Adrenal gland (tissue), 12 donors: Measurements from ENCODE around the gene AVL9. TPM values are rescaled to one million over a fixed set of nuclear protein-coding genes. Genes with fewer than 3 reads are reported as not detected.

ENCODE experiments used
- DNase-seq, 7 donors: peaks; one replicate each; pipeline ENCODE4 v3.0.0-alpha.2; 2019 to 2020
- H3K27ac ChIP-seq, 5 donors: fragments of 200-600 bp; sonication (generic) in 4 of 5; 1 replicate in 3 of 5; 2 replicates in 2 of 5; pipeline versions ENCODE4 v1.5.1 to v1.8.0; 2016 to 2020; ENCODE audit warnings: mild to moderate bottlenecking in 1 of 5
- H3K27me3 ChIP-seq: fragments of 200-600 bp; 2 replicates; pipeline ENCODE4 v1.8.0; 2021
- H3K36me3 ChIP-seq, 2 donors: fragments of 200-600 bp; replicated peaks in 1 of 2; 1 replicate in 1 of 2; 2 replicates in 1 of 2; pipeline versions ENCODE4 v1.5.1 to v1.8.0; 2018 to 2022
- H3K4me1 ChIP-seq, 2 donors: fragments of 200-600 bp; replicated peaks in 1 of 2; 1 replicate in 1 of 2; 2 replicates in 1 of 2; pipeline versions ENCODE4 v1.5.1 to v1.8.0; 2018 to 2021
- H3K4me3 ChIP-seq, 4 donors: fragments of 200-600 bp; sonication (generic) in 3 of 4; one replicate each; pipeline ENCODE4 v1.5.1; 2016 to 2018
- H3K9me3 ChIP-seq, 3 donors: fragments of 200-600 bp; sonication (generic) in 1 of 3; replicated peaks in 1 of 3; 1 replicate in 2 of 3; 2 replicates in 1 of 3; pipeline versions ENCODE4 v1.5.1 to v1.8.0; 2016 to 2021
- POLR2A ChIP-seq, 2 donors: fragments of 450-650 bp; IDR thresholded peaks; one replicate each; pipeline ENCODE4 v1.6.1; 2017; ENCODE audit warnings: antibody characterized with exemption in 2 of 2, mild to moderate bottlenecking in 2 of 2, moderate library complexity in 1 of 2
- WGBS, 4 donors: extraction: QIAGEN DNeasy Blood & Tissue Kit in 2 of 4; methylation state at CpG; one replicate each; pipeline versions ENCODE4 v1.1.5 to v1.1.7; 2013 to 2017; 5-methylcytosine and 5-hydroxymethylcytosine counted together
- intact Hi-C, 2 donors: fragments of 100-400 bp; cut with DNase I; formaldehyde crosslinking; loops; one replicate each; pipeline versions ENCODE4 v1.14.1 to v1.15.0; 2022 to 2023
- polyA plus RNA-seq, 3 donors: library from polyadenylated mRNA; stranded (reverse); fragments of 200-250 nt in 2 of 3; fragments of 350-450 nt in 1 of 3; fragmentation: Illumina TruSeq in 1 of 3; extraction: RNeasy Lipid Tissue Mini Kit (QIAGEN cat#74804) in 1 of 3; gene quantifications; one replicate each; pipeline ENCODE4 v1.2.3, GENCODE V29; 2013 to 2014
- total RNA-seq, 9 donors: library from RNA; depleted of rRNA in 4 of 9; stranded (reverse); fragments of >200 nt in 4 of 9; fragments of 120-200 nt in 1 of 9; fragmentation: NEBNext Ultra II Directional in 1 of 9; extraction: Animal tissue kit (Norgen Biotek cat#: 25700) in 1 of 9; gene quantifications; one replicate each; pipeline versions ENCODE4 v1.1.0 to v1.2.4, GENCODE V29; 2013 to 2023
- TF ChIP-seq, protein P1 (sequence below), 6 experiments: fragments of 450-650 bp in 4 of 6; fragments of 200-600 bp in 2 of 6; sonication (generic) in 1 of 6; IDR thresholded peaks; 1 replicate in 5 of 6; 2 replicates in 1 of 6; pipeline versions ENCODE4 v1.5.1 to v1.8.0; 2016 to 2021; ENCODE audit warnings: antibody characterized with exemption in 6 of 6, mild to moderate bottlenecking in 2 of 6, moderate library complexity in 1 of 6
- donor health status: healthy with polysubstance abuse.
- donor health status: Bipolar disorder and iron deficiency.
- donor health status: DM: yes; HTN: yes; CAD: no.
- donor health status: DM: no; HTN: no; CAD: no.
- donor health status: DM: no; HTN: no; CAD: no.
- donor health status: DM: yes; HTN: yes; CAD: no.

Gene AVL9
- total and polyA plus RNA-seq, 12 donors = 8.6 to 53.9 (median 22.7) TPM

- H3K36me3 ChIP-seq = no peaks in the 10 kb centered on the region
- TF ChIP-seq, protein P1, sequence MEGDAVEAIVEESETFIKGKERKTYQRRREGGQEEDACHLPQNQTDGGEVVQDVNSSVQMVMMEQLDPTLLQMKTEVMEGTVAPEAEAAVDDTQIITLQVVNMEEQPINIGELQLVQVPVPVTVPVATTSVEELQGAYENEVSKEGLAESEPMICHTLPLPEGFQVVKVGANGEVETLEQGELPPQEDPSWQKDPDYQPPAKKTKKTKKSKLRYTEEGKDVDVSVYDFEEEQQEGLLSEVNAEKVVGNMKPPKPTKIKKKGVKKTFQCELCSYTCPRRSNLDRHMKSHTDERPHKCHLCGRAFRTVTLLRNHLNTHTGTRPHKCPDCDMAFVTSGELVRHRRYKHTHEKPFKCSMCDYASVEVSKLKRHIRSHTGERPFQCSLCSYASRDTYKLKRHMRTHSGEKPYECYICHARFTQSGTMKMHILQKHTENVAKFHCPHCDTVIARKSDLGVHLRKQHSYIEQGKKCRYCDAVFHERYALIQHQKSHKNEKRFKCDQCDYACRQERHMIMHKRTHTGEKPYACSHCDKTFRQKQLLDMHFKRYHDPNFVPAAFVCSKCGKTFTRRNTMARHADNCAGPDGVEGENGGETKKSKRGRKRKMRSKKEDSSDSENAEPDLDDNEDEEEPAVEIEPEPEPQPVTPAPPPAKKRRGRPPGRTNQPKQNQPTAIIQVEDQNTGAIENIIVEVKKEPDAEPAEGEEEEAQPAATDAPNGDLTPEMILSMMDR (IDR thresholded peaks at IDR 0.05) = no peak
- TF ChIP-seq POLR2A (IDR thresholded peaks at IDR 0.05) = no peak
- no peaks in the 10 kb centered on the region for H3K4me1 ChIP-seq
- DNase-seq = no peak
- H3K4me3 ChIP-seq = no peak overlapping the region
- no peak overlapping the region for H3K27ac ChIP-seq
- H3K27me3 ChIP-seq = no peaks in the 10 kb centered on the region
- intact Hi-C loops = loop anchor here (10.0 kb wide), 1 partner anchor 259 kb away; no protein-coding TSS in a partner anchor
- WGBS, 4 donors = 50 to 86% (median 70%) methylated on average over 1 of the region's 1 CpG
- no peaks in the 10 kb centered on the region for H3K9me3 ChIP-seq
These were observed 21.3 kb upstream of the AVL9 start for GRCh38 chr7:32474008-32474407.

GRCh38 chr7:32476816-32477648, 18.3 kb upstream of the AVL9 start:
- 55 to 73% (median 62%) methylated on average over 3 of the region's 3 CpGs for WGBS, 4 donors
- Histone ChIP-seq H3K4me1 (peaks cover 0 to 8% of the 10 kb centered on the region in 2 donors), H3K36me3 (no peaks in the 10 kb centered on the region), H3K27ac (no peak overlapping the region), H3K9me3 (no peaks in the 10 kb centered on the region), H3K27me3 (no peaks in the 10 kb centered on the region), H3K4me3 (no peak overlapping the region)
- no peak for TF ChIP-seq POLR2A (IDR thresholded peaks at IDR 0.05)
- intact Hi-C loops = loop anchor here (10.0 kb wide), 1 partner anchor 262 kb away; no protein-coding TSS in a partner anchor
- no peak for DNase-seq

DNA sequence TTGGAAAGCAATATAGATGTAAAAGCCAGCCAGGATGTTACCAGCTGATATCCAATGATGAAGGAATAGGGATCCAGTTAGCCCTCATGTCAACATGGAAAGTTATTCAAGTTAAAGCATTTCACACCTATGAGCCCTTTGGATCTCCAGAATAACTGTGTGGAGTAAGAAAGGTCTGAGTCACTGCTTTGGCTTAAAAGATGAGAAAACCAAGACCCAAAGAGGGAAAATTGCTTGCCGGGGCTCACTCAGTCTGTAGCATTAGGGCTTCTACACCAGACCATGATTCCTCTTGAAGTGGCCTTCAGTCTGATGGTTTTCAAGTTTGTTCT, 17.7 kb upstream of the AVL9 start:
- intact Hi-C loops = loop anchor here (10.0 kb wide), 1 partner anchor 263 kb away; no protein-coding TSS in a partner anchor
- 89 to 100% (median 95%) methylated on average over 1 of the region's 1 CpG for WGBS, 4 donors

DNA sequence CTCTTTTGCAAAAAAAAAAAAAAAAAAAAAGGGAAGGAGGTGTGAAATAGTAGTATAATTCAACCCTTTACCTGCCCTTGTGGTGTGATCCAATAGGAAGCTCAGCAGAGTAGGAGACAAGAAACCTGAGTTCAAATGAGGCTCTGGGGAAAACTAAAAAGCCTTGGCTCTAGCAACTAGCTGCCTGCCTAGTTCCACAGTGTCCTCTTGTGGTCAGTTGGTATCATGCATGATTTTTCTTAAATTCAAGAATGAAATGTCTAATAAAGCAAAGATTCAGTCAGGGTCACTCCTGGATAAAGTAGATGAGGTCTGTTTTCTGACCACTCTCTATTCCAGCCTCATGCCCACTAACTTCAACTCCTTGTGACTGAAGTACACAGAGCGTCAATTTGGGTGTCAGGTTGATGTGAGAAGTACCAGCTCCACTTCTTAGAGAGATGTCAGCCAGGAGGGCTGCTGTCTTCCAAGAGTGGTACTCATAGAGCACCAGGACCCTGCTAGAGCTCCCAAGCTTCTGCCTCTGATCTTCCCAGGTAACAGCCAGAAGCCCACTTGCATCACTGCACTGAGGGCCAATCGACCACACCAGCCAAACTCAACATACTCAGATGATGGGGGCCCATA, 15.6 kb upstream of the AVL9 start:
- TF ChIP-seq, protein P1 (IDR thresholded peaks at IDR 0.05) = peak; percentile 55 to 76 (median 68)
- TF ChIP-seq POLR2A (IDR thresholded peaks at IDR 0.05) = no peak
- intact Hi-C loops = loop anchor here (10.0 kb wide), 1 partner anchor 265 kb away; no protein-coding TSS in a partner anchor
- Histone ChIP-seq H3K9me3 (no peaks in the 10 kb centered on the region), H3K27ac (no peak overlapping the region), H3K27me3 (no peaks in the 10 kb centered on the region), H3K4me1 (peaks cover 0 to 8% of the 10 kb centered on the region in 2 donors), H3K36me3 (no peaks in the 10 kb centered on the region), H3K4me3 (no peak overlapping the region)
- DNase-seq = peak in 2 of 7 donors; percentile 31 to 40
- WGBS, 4 donors = 58 to 85% (median 81%) methylated on average over 1 to 2 of the region's 2 CpGs

More for the DNA sequence above, 17.7 kb upstream of the AVL9 start:
- peaks cover 0 to 8% of the 10 kb centered on the region in 2 donors for H3K4me1 ChIP-seq
- no peaks in the 10 kb centered on the region for H3K27me3 ChIP-seq
- H3K4me3 ChIP-seq = no peak overlapping the region
- H3K36me3 ChIP-seq = no peaks in the 10 kb centered on the region
- no peak overlapping the region for H3K27ac ChIP-seq
- no peaks in the 10 kb centered on the region for H3K9me3 ChIP-seq
- no peak for DNase-seq
- TF ChIP-seq, protein P1 (IDR thresholded peaks at IDR 0.05) = no peak
- TF ChIP-seq POLR2A (IDR thresholded peaks at IDR 0.05) = no peak
